Measurements from ENCODE around the gene GH1.

GRCh38 chr17:63917646-63918045, 993 bp downstream of the GH1 start:
- TF ChIP-seq SUZ12 (IDR thresholded peaks at IDR 0.05; ENCODE audit: extremely low read depth, insufficient read depth, insufficient read length) (no peak), YY1 (IDR thresholded peaks at IDR 0.05; ENCODE audit: insufficient read depth, insufficient read length) (no peak)
